ENCODE measurements around the gene ST8SIA6.

DNA sequence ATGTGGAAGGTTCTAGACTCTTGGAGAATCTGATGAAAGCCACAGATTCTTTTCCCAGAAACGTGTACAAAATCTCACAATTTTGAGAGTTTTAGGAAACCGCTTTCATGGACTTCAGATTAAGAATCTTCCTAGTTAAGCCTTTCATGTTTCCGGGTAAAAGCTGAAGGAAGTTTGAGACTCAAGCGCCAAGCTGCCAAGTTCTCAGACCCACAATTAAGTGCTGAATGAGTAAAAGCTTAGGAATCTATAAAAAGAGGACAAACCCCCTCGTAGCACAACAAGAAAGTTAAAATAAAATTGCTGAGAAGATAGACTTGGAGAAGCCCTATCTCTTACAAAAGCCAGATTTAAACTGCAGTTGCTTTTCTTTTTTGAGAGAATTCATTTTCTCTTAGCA is 99.6 kb downstream of the ST8SIA6 start:
- TF ChIP-seq, protein P1, sequence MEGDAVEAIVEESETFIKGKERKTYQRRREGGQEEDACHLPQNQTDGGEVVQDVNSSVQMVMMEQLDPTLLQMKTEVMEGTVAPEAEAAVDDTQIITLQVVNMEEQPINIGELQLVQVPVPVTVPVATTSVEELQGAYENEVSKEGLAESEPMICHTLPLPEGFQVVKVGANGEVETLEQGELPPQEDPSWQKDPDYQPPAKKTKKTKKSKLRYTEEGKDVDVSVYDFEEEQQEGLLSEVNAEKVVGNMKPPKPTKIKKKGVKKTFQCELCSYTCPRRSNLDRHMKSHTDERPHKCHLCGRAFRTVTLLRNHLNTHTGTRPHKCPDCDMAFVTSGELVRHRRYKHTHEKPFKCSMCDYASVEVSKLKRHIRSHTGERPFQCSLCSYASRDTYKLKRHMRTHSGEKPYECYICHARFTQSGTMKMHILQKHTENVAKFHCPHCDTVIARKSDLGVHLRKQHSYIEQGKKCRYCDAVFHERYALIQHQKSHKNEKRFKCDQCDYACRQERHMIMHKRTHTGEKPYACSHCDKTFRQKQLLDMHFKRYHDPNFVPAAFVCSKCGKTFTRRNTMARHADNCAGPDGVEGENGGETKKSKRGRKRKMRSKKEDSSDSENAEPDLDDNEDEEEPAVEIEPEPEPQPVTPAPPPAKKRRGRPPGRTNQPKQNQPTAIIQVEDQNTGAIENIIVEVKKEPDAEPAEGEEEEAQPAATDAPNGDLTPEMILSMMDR (IDR thresholded peaks at IDR 0.05; ENCODE audit: insufficient read depth, low read length): no peak
- no peak for TF ChIP-seq POLR2AphosphoS5 (IDR thresholded peaks at IDR 0.05; ENCODE audit: low read depth)
- TF ChIP-seq, protein P2, sequence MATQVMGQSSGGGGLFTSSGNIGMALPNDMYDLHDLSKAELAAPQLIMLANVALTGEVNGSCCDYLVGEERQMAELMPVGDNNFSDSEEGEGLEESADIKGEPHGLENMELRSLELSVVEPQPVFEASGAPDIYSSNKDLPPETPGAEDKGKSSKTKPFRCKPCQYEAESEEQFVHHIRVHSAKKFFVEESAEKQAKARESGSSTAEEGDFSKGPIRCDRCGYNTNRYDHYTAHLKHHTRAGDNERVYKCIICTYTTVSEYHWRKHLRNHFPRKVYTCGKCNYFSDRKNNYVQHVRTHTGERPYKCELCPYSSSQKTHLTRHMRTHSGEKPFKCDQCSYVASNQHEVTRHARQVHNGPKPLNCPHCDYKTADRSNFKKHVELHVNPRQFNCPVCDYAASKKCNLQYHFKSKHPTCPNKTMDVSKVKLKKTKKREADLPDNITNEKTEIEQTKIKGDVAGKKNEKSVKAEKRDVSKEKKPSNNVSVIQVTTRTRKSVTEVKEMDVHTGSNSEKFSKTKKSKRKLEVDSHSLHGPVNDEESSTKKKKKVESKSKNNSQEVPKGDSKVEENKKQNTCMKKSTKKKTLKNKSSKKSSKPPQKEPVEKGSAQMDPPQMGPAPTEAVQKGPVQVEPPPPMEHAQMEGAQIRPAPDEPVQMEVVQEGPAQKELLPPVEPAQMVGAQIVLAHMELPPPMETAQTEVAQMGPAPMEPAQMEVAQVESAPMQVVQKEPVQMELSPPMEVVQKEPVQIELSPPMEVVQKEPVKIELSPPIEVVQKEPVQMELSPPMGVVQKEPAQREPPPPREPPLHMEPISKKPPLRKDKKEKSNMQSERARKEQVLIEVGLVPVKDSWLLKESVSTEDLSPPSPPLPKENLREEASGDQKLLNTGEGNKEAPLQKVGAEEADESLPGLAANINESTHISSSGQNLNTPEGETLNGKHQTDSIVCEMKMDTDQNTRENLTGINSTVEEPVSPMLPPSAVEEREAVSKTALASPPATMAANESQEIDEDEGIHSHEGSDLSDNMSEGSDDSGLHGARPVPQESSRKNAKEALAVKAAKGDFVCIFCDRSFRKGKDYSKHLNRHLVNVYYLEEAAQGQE (IDR thresholded peaks at IDR 0.05; ENCODE audit: insufficient replicate concordance, low read depth): no peak
- no peak for TF ChIP-seq GABPA (IDR thresholded peaks at IDR 0.05; ENCODE audit: low read depth)
